Caco-2 (cell line): Measurements from ENCODE around the gene CDIP1. TPM values are rescaled to one million over a fixed set of nuclear protein-coding genes. Genes with fewer than 3 reads are reported as not detected.

Source experiments
- BruUV-seq: library from RNA; stranded (reverse); fragments of 400-500 nt; replicated peaks from 2 replicates; lab custom pipeline; 2021; lab: Mats Ljungman, UMichigan
- CTCF ChIA-PET: fragments of 300-600 bp; sonication (Branson Sonifier 250); formaldehyde crosslinking; loops from one replicate; lab custom pipeline; 2022; ENCODE audit warnings: antibody characterized with exemption; lab: Charles Lee
- POLR2A ChIA-PET: fragments of 300-600 bp; sonication (Branson Sonifier 250); formaldehyde crosslinking; loops from one replicate; lab custom pipeline; 2022; ENCODE audit warnings: antibody characterized with exemption; lab: Charles Lee
- DNase-seq, 2 experiments: peaks; one replicate each; pipeline versions ENCODE4 v3.0.0 to v3.0.0-alpha.2; 2020 to 2022
- H3K27me3 ChIP-seq: replicated peaks from 2 replicates; pipeline ENCODE4 v1.6.0; 2011; ENCODE audit warnings: low read length; ENCODE audit not compliant: control insufficient read depth, insufficient read depth
- H3K36me3 ChIP-seq: 2 replicates; pipeline ENCODE4 v1.5.1; 2011; ENCODE audit warnings: low read length; ENCODE audit not compliant: control insufficient read depth, insufficient read depth
- H3K4me1 ChIP-seq: fragments of 250-450 bp; sonication (Bioruptor Pico); 2 replicates; pipeline ENCODE4 v1.5.1; 2020; ENCODE audit warnings: mild to moderate bottlenecking
- H3K4me3 ChIP-seq: 2 replicates; pipeline ENCODE4 v1.5.1; 2011; ENCODE audit warnings: low read depth, mild to moderate bottlenecking, control low read depth, low read length
- H3K9me3 ChIP-seq: fragments of 250-450 bp; sonication (Bioruptor Pico); 2 replicates; pipeline ENCODE4 v1.5.1; 2020; ENCODE audit warnings: mild to moderate bottlenecking, moderate library complexity
- H3K27ac Mint-ChIP-seq: one replicate; pipeline ENCODE4 v1.8.0; 2022; ENCODE audit warnings: mixed read lengths; ENCODE audit not compliant: unreplicated experiment
- H3K27me3 Mint-ChIP-seq: one replicate; pipeline ENCODE4 v1.8.0; 2022; ENCODE audit warnings: mixed read lengths; ENCODE audit not compliant: insufficient read depth, unreplicated experiment
- H3K36me3 Mint-ChIP-seq: one replicate; pipeline ENCODE4 v1.8.0; 2022; ENCODE audit warnings: mild to moderate bottlenecking, mixed read lengths; ENCODE audit not compliant: insufficient read depth, unreplicated experiment
- H3K4me1 Mint-ChIP-seq: one replicate; pipeline ENCODE4 v1.8.0; 2022; ENCODE audit warnings: low read depth, mixed read lengths; ENCODE audit not compliant: unreplicated experiment
- H3K4me3 Mint-ChIP-seq: one replicate; pipeline ENCODE4 v1.8.0; 2022; ENCODE audit warnings: mild to moderate bottlenecking, moderate library complexity, mixed read lengths; ENCODE audit not compliant: unreplicated experiment
- H3K9me3 Mint-ChIP-seq: one replicate; pipeline ENCODE4 v1.8.0; 2022; ENCODE audit warnings: mixed read lengths; ENCODE audit not compliant: unreplicated experiment
- CTCF ChIP-seq, 2 experiments: fragments of 200-600 bp in 1 of 2; IDR thresholded peaks; 1 replicate in 1 of 2; 2 replicates in 1 of 2; pipeline versions ENCODE4 v1.5.1 to v1.8.0; 2011 to 2022; ENCODE audit warnings: antibody characterized with exemption in 1 of 2, control low read depth in 1 of 2, inconsistent platforms in 1 of 2, low read depth in 1 of 2, low read length in 1 of 2, mild to moderate bottlenecking in 1 of 2, moderate library complexity in 1 of 2; ENCODE audit not compliant: insufficient read depth in 1 of 2, severe bottlenecking in 1 of 2, unreplicated experiment in 1 of 2
- intact Hi-C: fragments of 100-400 bp; cut with micrococcal nuclease; formaldehyde crosslinking; loops from one replicate; pipeline ENCODE4 v1.10.0; 2022; ENCODE audit not compliant: unreplicated experiment
- total RNA-seq: library from RNA; stranded (reverse); gene quantifications from 2 replicates; pipeline ENCODE4 v1.2.3, GENCODE V29; 2022

Gene CDIP1
- total RNA-seq, 1 experiment from 2014 or later: 51.7 TPM

DNA sequence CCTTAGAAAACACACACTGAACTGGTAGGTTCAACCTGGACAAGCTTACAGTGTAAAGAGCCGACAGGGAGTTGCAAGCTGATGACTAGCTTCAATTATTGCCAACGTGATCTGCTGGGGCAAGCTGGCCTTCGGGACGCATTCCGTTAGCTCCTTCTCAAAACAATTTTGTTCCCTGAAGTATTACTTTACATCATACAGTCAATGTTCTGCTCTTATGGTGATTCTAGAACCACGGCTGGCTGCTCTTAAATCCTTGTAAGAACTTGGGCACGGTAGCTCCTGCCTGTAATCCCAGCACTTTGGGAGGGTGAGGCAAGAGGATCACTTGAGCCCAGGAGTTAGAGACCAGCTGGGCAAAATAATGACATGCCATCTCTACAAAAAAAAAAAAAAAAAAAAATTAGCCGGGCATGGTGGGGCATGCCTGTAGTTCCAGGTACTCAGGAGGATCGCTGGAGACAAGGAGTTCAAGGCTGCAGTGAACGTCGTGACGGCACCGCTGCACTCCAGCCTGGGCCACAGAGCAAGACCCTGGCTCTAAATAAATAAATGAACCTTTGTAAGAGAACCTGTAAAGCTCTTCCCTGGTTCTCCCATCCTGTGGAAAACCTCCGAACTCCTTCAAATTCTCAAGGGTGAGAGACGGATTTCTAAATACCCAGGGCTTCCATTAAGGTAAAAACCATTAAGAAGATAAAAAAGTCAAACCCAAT is 2.0 kb downstream of the CDIP1 start:
- Histone ChIP-seq H3K27me3 (no peaks in the 10 kb centered on the region), H3K36me3 (no peaks in the 10 kb centered on the region; the same call in none of the 2 replicates), H3K4me1 (peaks cover 6% of the 10 kb centered on the region), H3K9me3 (peaks cover 7% of the 10 kb centered on the region; the same call in 1 of the 2 replicates), H3K4me3 (no peak overlapping the region)
- Mint-ChIP-seq H3K27ac (peak overlapping the region; percentile 69), H3K9me3 (peaks cover 9% of the 10 kb centered on the region), H3K4me1 (no peaks in the 10 kb centered on the region), H3K27me3 (no peaks in the 10 kb centered on the region), H3K36me3 (peaks cover 39% of the 10 kb centered on the region), H3K4me3 (peak overlapping the region; percentile 75)
- CTCF ChIA-PET: interaction anchor here (0.5 to 0.7 kb wide), 2 partner anchors 14 to 79 kb away, joined by 4 read pairs; no protein-coding TSS in a partner anchor
- no peak for TF ChIP-seq CTCF (IDR thresholded peaks at IDR 0.05; ENCODE audit: insufficient read depth in 1 of 2, low read depth in 1 of 2, low read length in 1 of 2, severe bottlenecking in 1 of 2, unreplicated experiment in 1 of 2)
- no peak for DNase-seq
- intact Hi-C loops: no loop called here
- POLR2A ChIA-PET: interaction anchor here (0.6 kb wide), 1 partner anchor 10 kb away, joined by 6 read pairs; no protein-coding TSS in a partner anchor
- BruUV-seq: no TSS peak

DNA sequence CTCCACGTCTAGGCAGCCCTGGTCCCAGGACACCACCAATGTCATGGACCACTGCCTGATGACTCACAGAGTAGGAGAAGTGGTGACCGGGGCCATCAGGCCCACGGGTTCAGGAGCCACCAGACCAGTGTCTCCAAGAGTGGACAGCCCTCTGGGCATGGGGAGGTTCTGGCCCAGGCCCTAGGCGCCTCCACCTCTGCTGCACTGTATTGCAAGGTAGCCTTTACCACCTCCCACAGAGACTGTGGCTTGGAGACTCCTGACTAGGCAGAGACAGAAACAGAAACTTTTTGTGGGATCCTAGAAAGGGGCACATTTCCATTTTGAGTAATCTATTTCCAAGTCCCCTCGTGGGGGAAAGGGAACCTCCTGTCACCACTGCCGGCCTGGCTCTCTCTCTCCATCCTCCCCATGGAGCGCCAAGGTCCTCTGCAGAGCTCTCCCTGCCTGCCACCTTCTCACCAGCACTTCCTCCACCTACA is 2.9 kb downstream of the CDIP1 start:
- H3K9me3 ChIP-seq: peaks cover 7% of the 10 kb centered on the region; the same call in 1 of the 2 replicates
- no peak for TF ChIP-seq CTCF (IDR thresholded peaks at IDR 0.05; ENCODE audit: insufficient read depth in 1 of 2, low read depth in 1 of 2, low read length in 1 of 2, severe bottlenecking in 1 of 2, unreplicated experiment in 1 of 2)
- no peaks in the 10 kb centered on the region; the same call in none of the 2 replicates for H3K36me3 ChIP-seq
- Mint-ChIP-seq H3K36me3 (peaks cover 39% of the 10 kb centered on the region), H3K4me1 (no peaks in the 10 kb centered on the region), H3K4me3 (no peak overlapping the region), H3K27me3 (no peaks in the 10 kb centered on the region), H3K27ac (no peak overlapping the region), H3K9me3 (peaks cover 9% of the 10 kb centered on the region)
- CTCF ChIA-PET: interaction anchor here (0.5 kb wide), 1 partner anchor 15 kb away, joined by 4 read pairs; no protein-coding TSS in a partner anchor
- H3K4me1 ChIP-seq: peaks cover 6% of the 10 kb centered on the region
- no peak overlapping the region for H3K4me3 ChIP-seq
- no TSS peak for BruUV-seq
- POLR2A ChIA-PET: no interaction called here
- DNase-seq: no peak
- H3K27me3 ChIP-seq: no peaks in the 10 kb centered on the region
- intact Hi-C loops: no loop called here

GRCh38 chr16:4534151-4534790 is 4.3 kb downstream of the CDIP1 start:
- POLR2A ChIA-PET: no interaction called here
- H3K36me3 ChIP-seq: no peaks in the 10 kb centered on the region; the same call in 1 of the 2 replicates
- Mint-ChIP-seq H3K27ac (no peak overlapping the region), H3K27me3 (no peaks in the 10 kb centered on the region), H3K4me3 (no peak overlapping the region), H3K4me1 (no peaks in the 10 kb centered on the region), H3K36me3 (peaks cover 34% of the 10 kb centered on the region), H3K9me3 (no peaks in the 10 kb centered on the region)
- intact Hi-C loops: no loop called here
- no peak overlapping the region for H3K4me3 ChIP-seq
- no peaks in the 10 kb centered on the region for H3K27me3 ChIP-seq
- TF ChIP-seq CTCF (IDR thresholded peaks at IDR 0.05; ENCODE audit: insufficient read depth in 1 of 2, low read depth in 1 of 2, low read length in 1 of 2, severe bottlenecking in 1 of 2, unreplicated experiment in 1 of 2): no peak
- CTCF ChIA-PET: interaction anchor here (0.7 kb wide), 2 partner anchors 24 to 182 kb away, joined by 3 to 5 read pairs; no protein-coding TSS in a partner anchor
- no peaks in the 10 kb centered on the region for H3K9me3 ChIP-seq
- peaks cover 6% of the 10 kb centered on the region for H3K4me1 ChIP-seq
- no peak for DNase-seq
- BruUV-seq: no TSS peak
